ENCODE measurements around the gene PAK5. TPM values are rescaled to one million over a fixed set of nuclear protein-coding genes. Genes with fewer than 3 reads are reported as not detected.

PAK5 gene
- polyA plus RNA-seq, 1 of the 3 experiments (the other 2 are of a cell fraction), result 0.03 TPM

GRCh38 chr20:9492067-9492466, 346.8 kb downstream of the PAK5 start:
- Histone ChIP-seq H3K4me2 (peak overlapping the region; percentile 57), H4K20me1 (ENCODE audit: insufficient read depth) (no peaks in the 10 kb centered on the region), H3K4me1 (ENCODE audit: control insufficient read depth in 1 of 2, insufficient read depth in 2 of 2, low read depth in 1 of 2, low read length in 1 of 2) (peaks cover 3 to 28% of the 10 kb centered on the region in 2 experiments), H3K9ac (peak overlapping the region; percentile 50; the same call in 1 of the 2 replicates), H3K9me2 (no peaks in the 10 kb centered on the region), H3K79me2 (ENCODE audit: insufficient read depth) (no peaks in the 10 kb centered on the region), H3K36me3 (replicated peaks in 1 of 2; ENCODE audit: control insufficient read depth in 1 of 2, insufficient read depth in 2 of 2, low read length in 1 of 2) (no peaks in the 10 kb centered on the region), H3K27ac (ENCODE audit: low read depth in 2 of 2, low read length in 1 of 2) (peak overlapping the region; percentile 78 to 80; a peak in 3 of 4 replicates), H3K9me3 (no peaks in the 10 kb centered on the region), H2AFZ (ENCODE audit: low read depth) (no peak overlapping the region), H3K4me3 (ENCODE audit: low read depth in 2 of 2, low read length in 1 of 2) (no peak overlapping the region), H3K27me3 (ENCODE audit: insufficient read depth) (no peaks in the 10 kb centered on the region), H3F3A (replicated peaks; ENCODE audit: insufficient read depth) (peaks cover 11% of the 10 kb centered on the region)
- no peak for DNase-seq
- TF ChIP-seq FOXM1 (IDR thresholded peaks at IDR 0.05; ENCODE audit: low read depth) (peak; percentile 75; the same call in 1 of the 2 replicates), PBX3 (IDR thresholded peaks at IDR 0.05) (peak; percentile 74; the same call in 1 of the 2 replicates), POLR2AphosphoS5 (IDR thresholded peaks at IDR 0.05; ENCODE audit: low read depth, low read length) (0 out of 2 replicates have a peak, but pooled peaks have one; percentile 19), RFX5 (IDR thresholded peaks at IDR 0.05; ENCODE audit: low read length) (no peak), NFIC (IDR thresholded peaks at IDR 0.05; ENCODE audit: borderline replicate concordance) (peak; percentile 76), USF1 (IDR thresholded peaks at IDR 0.05; ENCODE audit: borderline replicate concordance, low read depth) (no peak), TCF12 (IDR thresholded peaks at IDR 0.05) (peak; percentile 93), EP300 (IDR thresholded peaks at IDR 0.05; ENCODE audit: borderline replicate concordance in 1 of 2, low read depth in 1 of 2, low read length in 1 of 2) (peak in 1 of 2 experiments; percentile 93; a peak in 2 of 4 replicates), RXRA (IDR thresholded peaks at IDR 0.05; ENCODE audit: borderline replicate concordance, low read depth) (peak; percentile 85; the same call in 1 of the 2 replicates), TAF1 (IDR thresholded peaks at IDR 0.05; ENCODE audit: borderline replicate concordance, low read depth, low read length) (no peak), MXI1 (IDR thresholded peaks at IDR 0.05; ENCODE audit: low read depth, low read length) (no peak), RCOR1 (IDR thresholded peaks at IDR 0.05; ENCODE audit: low read length) (no peak), JUND (IDR thresholded peaks at IDR 0.05) (peak; percentile 79), FOSL2 (IDR thresholded peaks at IDR 0.05; ENCODE audit: borderline replicate concordance, low read depth) (peak; percentile 82), TEAD4 (IDR thresholded peaks at IDR 0.05; ENCODE audit: borderline replicate concordance, insufficient read depth) (peak; percentile 89), EZH2phosphoT487 (IDR thresholded peaks at IDR 0.05; ENCODE audit: borderline replicate concordance, low read depth) (no peak), YY1 (IDR thresholded peaks at IDR 0.05; ENCODE audit: low read depth) (peak; percentile 19; the same call in 1 of the 2 replicates)
- WGBS (ENCODE audit: low lambda C conversion rate), result 15% methylated on average over 4 of the region's 4 CpGs
- CTCF ChIA-PET, result interaction anchor here (2.0 kb wide), 1 partner anchor 117 kb away, joined by 4 read pairs; no protein-coding TSS in a partner anchor
- POLR2A ChIA-PET, result no interaction called here

- H3K36me3 ChIP-seq (replicated peaks in 1 of 2; ENCODE audit: control insufficient read depth in 1 of 2, insufficient read depth in 2 of 2, low read length in 1 of 2), result no peaks in the 10 kb centered on the region
- peaks cover 11% of the 10 kb centered on the region for H3F3A ChIP-seq (replicated peaks; ENCODE audit: insufficient read depth)
- H3K4me1 ChIP-seq (ENCODE audit: control insufficient read depth in 1 of 2, insufficient read depth in 2 of 2, low read depth in 1 of 2, low read length in 1 of 2), result peaks cover 3 to 28% of the 10 kb centered on the region in 2 experiments
- DNase-seq, result no peak
- WGBS (ENCODE audit: low lambda C conversion rate), result 79% methylated on average over 1 of the region's 1 CpG
- H2AFZ ChIP-seq (ENCODE audit: low read depth), result no peak overlapping the region
- ChIA-PET POLR2A (no interaction called here), CTCF (interaction anchor here (0.7 to 2.0 kb wide), 2 partner anchors 83 to 118 kb away, joined by 4 read pairs; no protein-coding TSS in a partner anchor)
- no peak for TF ChIP-seq PBX3 (IDR thresholded peaks at IDR 0.05)
- TF ChIP-seq, protein P1, sequence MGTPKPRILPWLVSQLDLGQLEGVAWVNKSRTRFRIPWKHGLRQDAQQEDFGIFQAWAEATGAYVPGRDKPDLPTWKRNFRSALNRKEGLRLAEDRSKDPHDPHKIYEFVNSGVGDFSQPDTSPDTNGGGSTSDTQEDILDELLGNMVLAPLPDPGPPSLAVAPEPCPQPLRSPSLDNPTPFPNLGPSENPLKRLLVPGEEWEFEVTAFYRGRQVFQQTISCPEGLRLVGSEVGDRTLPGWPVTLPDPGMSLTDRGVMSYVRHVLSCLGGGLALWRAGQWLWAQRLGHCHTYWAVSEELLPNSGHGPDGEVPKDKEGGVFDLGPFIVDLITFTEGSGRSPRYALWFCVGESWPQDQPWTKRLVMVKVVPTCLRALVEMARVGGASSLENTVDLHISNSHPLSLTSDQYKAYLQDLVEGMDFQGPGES (IDR thresholded peaks at IDR 0.05; ENCODE audit: low read depth, low read length), result no peak
- no peak for TF ChIP-seq FOXJ3 (CRISPR knock-in tag; IDR thresholded peaks at IDR 0.05)
- no peak for TF ChIP-seq RXRA (IDR thresholded peaks at IDR 0.05; ENCODE audit: borderline replicate concordance, low read depth)
- TF ChIP-seq, protein P2, sequence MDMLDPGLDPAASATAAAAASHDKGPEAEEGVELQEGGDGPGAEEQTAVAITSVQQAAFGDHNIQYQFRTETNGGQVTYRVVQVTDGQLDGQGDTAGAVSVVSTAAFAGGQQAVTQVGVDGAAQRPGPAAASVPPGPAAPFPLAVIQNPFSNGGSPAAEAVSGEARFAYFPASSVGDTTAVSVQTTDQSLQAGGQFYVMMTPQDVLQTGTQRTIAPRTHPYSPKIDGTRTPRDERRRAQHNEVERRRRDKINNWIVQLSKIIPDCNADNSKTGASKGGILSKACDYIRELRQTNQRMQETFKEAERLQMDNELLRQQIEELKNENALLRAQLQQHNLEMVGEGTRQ (IDR thresholded peaks at IDR 0.05; ENCODE audit: borderline replicate concordance, low read depth, low read length), result no peak
- no peak for TF ChIP-seq RAD21 (IDR thresholded peaks at IDR 0.05; ENCODE audit: low read length)
- no peak for TF ChIP-seq RFX5 (IDR thresholded peaks at IDR 0.05; ENCODE audit: low read length)
- TF ChIP-seq MXI1 (IDR thresholded peaks at IDR 0.05; ENCODE audit: low read depth, low read length), result no peak
- no peaks in the 10 kb centered on the region for H3K27me3 ChIP-seq (ENCODE audit: insufficient read depth)
- peak overlapping the region; percentile 50; the same call in 1 of the 2 replicates for H3K9ac ChIP-seq
- H4K20me1 ChIP-seq (ENCODE audit: insufficient read depth), result no peaks in the 10 kb centered on the region
- no peak overlapping the region for H3K4me3 ChIP-seq (ENCODE audit: low read depth in 2 of 2, low read length in 1 of 2)
- H3K9me3 ChIP-seq, result no peaks in the 10 kb centered on the region
- H3K4me2 ChIP-seq, result peak overlapping the region; percentile 57; the same call in 1 of the 2 replicates
- H3K79me2 ChIP-seq (ENCODE audit: insufficient read depth), result no peaks in the 10 kb centered on the region
- no peaks in the 10 kb centered on the region for H3K9me2 ChIP-seq
- peak overlapping the region; percentile 73 to 80; a peak in 3 of 4 replicates for H3K27ac ChIP-seq (ENCODE audit: low read depth in 2 of 2, low read length in 1 of 2)
Measured at GRCh38 chr20:9491324-9491723, 347.6 kb downstream of the PAK5 start.

Measured in SK-N-SH (cell line).